Testis (tissue), 2 donors: ENCODE measurements around the gene MMP1.
"Not testable (repeated sequence)": the region's sequence is repeated elsewhere in the genome, so short reads cannot be mapped to it uniquely, and the experiment has no call there.

ENCODE experiments used
- CTCF ChIP-seq, 3 experiments: fragments of 450-650 bp in 2 of 3; fragments of 200-600 bp in 1 of 3; sonication (generic) in 1 of 3; IDR thresholded peaks; one replicate each; pipeline ENCODE4 v1.5.1; 2016 to 2019; ENCODE audit warnings: antibody characterized with exemption in 3 of 3, mild to moderate bottlenecking in 2 of 3, moderate library complexity in 1 of 3
- POLR2A ChIP-seq: fragments of 450-650 bp; IDR thresholded peaks from one replicate; pipeline ENCODE4 v1.6.1; 2017; ENCODE audit warnings: antibody characterized with exemption, mild to moderate bottlenecking, moderate library complexity

- not testable (repeated sequence) for TF ChIP-seq CTCF (IDR thresholded peaks at IDR 0.05); POLR2A
These were observed 51.0 kb downstream of the MMP1 start for GRCh38 chr11:102746746-102747578.
